HL-60 (cell line): ENCODE results near the gene BCL2L1.

Experiments used
- CTCF ChIP-seq: IDR thresholded peaks from one replicate; pipeline ENCODE4 v1.5.1; 2011; ENCODE audit warnings: low read length, control low read depth, inconsistent platforms; ENCODE audit not compliant: insufficient read depth
- GABPA ChIP-seq: IDR thresholded peaks from 2 replicates; pipeline ENCODE4 v1.6.1; 2012; ENCODE audit warnings: low read depth
- POLR2AphosphoS5 ChIP-seq: IDR thresholded peaks from 2 replicates; pipeline ENCODE4 v1.6.1; 2012; ENCODE audit warnings: low read depth
- REST ChIP-seq: IDR thresholded peaks from 2 replicates; pipeline ENCODE4 v1.6.1; 2012; ENCODE audit warnings: low read depth; ENCODE audit not compliant: insufficient replicate concordance

- TF ChIP-seq POLR2AphosphoS5 (no peak), CTCF (no peak), GABPA (no peak), REST (no peak)
These were observed 10.5 kb downstream of the BCL2L1 start for GRCh38 chr20:31712112-31712553.
